ENCODE results near the gene DECR2. TPM values are rescaled to one million over a fixed set of nuclear protein-coding genes. Genes with fewer than 3 reads are reported as not detected.
A peak's percentile ranks its signal among the peaks of the same experiment; 100 is the strongest.

The DECR2 gene
- total RNA-seq, 1 donor from 2014 or later: 17.9 TPM

DNA sequence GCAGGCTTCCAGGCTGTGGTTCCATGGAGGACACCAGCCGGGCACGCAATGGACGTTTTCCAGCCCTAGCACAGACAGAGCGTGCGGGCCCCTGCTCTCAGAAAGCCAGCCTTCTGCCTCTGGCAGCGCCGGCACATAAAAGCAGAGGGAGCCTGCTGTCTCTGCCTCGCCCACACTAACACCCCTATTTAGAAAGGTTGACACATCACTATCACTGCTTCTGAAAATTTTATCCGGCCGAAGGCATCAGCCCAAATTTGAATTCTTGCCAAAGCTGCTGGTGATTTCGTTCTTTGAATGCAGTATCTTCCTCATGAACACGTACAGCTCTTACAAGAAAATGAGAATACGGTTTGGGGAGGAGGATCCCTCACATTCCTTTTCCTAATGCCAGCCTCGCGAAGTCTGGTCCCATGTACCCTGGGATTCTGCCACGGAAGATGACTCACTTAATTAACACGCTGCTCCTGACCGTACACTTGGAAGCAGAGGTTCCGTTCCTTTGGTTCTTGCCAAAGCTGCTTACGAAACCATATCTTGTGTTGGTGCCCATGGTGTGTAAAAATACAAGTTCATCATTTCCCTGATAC lies 22.4 kb downstream of the DECR2 start:
- no peaks in the 10 kb centered on the region for H3K36me3 ChIP-seq
- H3K4me1 ChIP-seq: peaks cover 40% of the 10 kb centered on the region
- peak in 1 of 2 donors; percentile 98 for DNase-seq (ENCODE audit: extremely low spot score in 2 of 2)
- TF ChIP-seq, protein P1, sequence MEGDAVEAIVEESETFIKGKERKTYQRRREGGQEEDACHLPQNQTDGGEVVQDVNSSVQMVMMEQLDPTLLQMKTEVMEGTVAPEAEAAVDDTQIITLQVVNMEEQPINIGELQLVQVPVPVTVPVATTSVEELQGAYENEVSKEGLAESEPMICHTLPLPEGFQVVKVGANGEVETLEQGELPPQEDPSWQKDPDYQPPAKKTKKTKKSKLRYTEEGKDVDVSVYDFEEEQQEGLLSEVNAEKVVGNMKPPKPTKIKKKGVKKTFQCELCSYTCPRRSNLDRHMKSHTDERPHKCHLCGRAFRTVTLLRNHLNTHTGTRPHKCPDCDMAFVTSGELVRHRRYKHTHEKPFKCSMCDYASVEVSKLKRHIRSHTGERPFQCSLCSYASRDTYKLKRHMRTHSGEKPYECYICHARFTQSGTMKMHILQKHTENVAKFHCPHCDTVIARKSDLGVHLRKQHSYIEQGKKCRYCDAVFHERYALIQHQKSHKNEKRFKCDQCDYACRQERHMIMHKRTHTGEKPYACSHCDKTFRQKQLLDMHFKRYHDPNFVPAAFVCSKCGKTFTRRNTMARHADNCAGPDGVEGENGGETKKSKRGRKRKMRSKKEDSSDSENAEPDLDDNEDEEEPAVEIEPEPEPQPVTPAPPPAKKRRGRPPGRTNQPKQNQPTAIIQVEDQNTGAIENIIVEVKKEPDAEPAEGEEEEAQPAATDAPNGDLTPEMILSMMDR (IDR thresholded peaks at IDR 0.05): no peak
- TF ChIP-seq POLR2A (IDR thresholded peaks at IDR 0.05) (peak in 1 of 2 donors; percentile 16), POLR2AphosphoS5 (IDR thresholded peaks at IDR 0.05; ENCODE audit: insufficient read depth in 1 of 2, low read depth in 1 of 2) (peak; percentile 35 to 96)
- H3K9me3 ChIP-seq: no peaks in the 10 kb centered on the region
- intact Hi-C loops (cut with DNase I): no loop called here
- H3K27ac ChIP-seq: peak overlapping the region; percentile 90
- H3K4me3 ChIP-seq: peak overlapping the region; percentile 41 to 58
- no peaks in the 10 kb centered on the region for H3K27me3 ChIP-seq

GRCh38 chr16:424623-425081 lies 23.0 kb downstream of the DECR2 start:
- intact Hi-C loops (cut with DNase I): no loop called here
- no peak for DNase-seq (ENCODE audit: extremely low spot score in 2 of 2)
- Histone ChIP-seq H3K4me1 (peaks cover 40% of the 10 kb centered on the region), H3K9me3 (no peaks in the 10 kb centered on the region), H3K27me3 (no peaks in the 10 kb centered on the region), H3K36me3 (no peaks in the 10 kb centered on the region), H3K4me3 (peak overlapping the region; percentile 41 to 58), H3K27ac (peak overlapping the region; percentile 90)
- TF ChIP-seq POLR2AphosphoS5 (IDR thresholded peaks at IDR 0.05; ENCODE audit: insufficient read depth in 1 of 2, low read depth in 1 of 2): no peak
- no peak for TF ChIP-seq POLR2A (IDR thresholded peaks at IDR 0.05)
- TF ChIP-seq, protein P1 (IDR thresholded peaks at IDR 0.05): no peak

DNA sequence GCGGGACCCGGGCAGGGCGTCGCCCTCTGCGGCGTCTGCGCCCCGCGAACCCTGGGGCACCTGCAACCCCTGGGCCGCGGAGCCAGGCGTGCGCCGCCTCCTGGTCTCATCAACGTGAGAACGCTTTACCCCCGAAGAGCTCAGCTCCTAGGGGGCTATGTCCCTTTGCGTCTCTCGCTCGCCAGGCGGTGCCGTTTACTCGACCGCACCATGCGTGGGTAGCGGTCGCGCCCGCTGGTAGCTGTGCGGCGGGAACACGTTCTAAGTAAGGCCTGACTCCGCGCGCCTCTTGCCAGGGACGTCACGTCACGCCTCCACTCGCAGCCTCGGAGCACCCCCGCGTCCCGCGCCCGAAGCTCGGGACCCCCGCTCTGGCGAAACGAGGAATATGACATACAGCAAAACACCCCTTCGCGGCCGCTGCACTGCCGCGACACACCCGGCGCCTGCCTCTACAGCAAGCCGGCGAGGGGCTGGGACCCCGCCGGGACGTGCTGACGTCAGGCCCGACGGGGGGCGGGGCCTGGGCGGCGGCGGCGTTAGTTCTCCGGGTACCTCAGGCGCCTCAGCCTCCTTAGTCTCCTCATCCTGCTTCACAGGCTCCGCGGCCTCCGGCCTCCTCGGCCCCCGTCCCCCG lies 23.5 kb downstream of the DECR2 start, which contains the start of gene RAB11FIP3:
TSS of gene RAB11FIP3 (plus strand) at position 568 of the 637 bp plus-strand sequence. CDS start 358 bp downstream, outside the sequence.
- intact Hi-C loops (cut with DNase I): no loop called here
- H3K4me1 ChIP-seq: peaks cover 42% of the 10 kb centered on the region

GRCh38 chr16:425740-426114 lies 24.0 kb downstream of the DECR2 start:
- intact Hi-C loops (cut with DNase I): no loop called here
- H3K27ac ChIP-seq: peak overlapping the region; percentile 90
- DNase-seq (ENCODE audit: extremely low spot score in 2 of 2): no peak
- peak overlapping the region; percentile 41 to 58 for H3K4me3 ChIP-seq
- H3K4me1 ChIP-seq: peaks cover 47% of the 10 kb centered on the region
- H3K27me3 ChIP-seq: no peaks in the 10 kb centered on the region
- no peaks in the 10 kb centered on the region for H3K36me3 ChIP-seq
- TF ChIP-seq POLR2AphosphoS5 (IDR thresholded peaks at IDR 0.05; ENCODE audit: insufficient read depth in 1 of 2, low read depth in 1 of 2) (no peak), POLR2A (IDR thresholded peaks at IDR 0.05) (no peak)
- TF ChIP-seq, protein P1 (IDR thresholded peaks at IDR 0.05): no peak
- no peaks in the 10 kb centered on the region for H3K9me3 ChIP-seq

More for the DNA sequence above, 23.5 kb downstream of the DECR2 start, which contains the start of gene RAB11FIP3:
- no peaks in the 10 kb centered on the region for H3K36me3 ChIP-seq
- H3K27me3 ChIP-seq: no peaks in the 10 kb centered on the region
- peak within 1 kb of the TSS; percentile 41 to 58 for H3K4me3 ChIP-seq
- TF ChIP-seq POLR2AphosphoS5 (IDR thresholded peaks at IDR 0.05; ENCODE audit: insufficient read depth in 1 of 2, low read depth in 1 of 2) (peak; percentile 60 to 98), POLR2A (IDR thresholded peaks at IDR 0.05) (peak in 1 of 2 donors; percentile 90)
- TF ChIP-seq, protein P1 (IDR thresholded peaks at IDR 0.05): peak in 1 of 3 experiments; percentile 17
- H3K9me3 ChIP-seq: no peaks in the 10 kb centered on the region
- H3K27ac ChIP-seq: peak within 1 kb of the TSS; percentile 90
- no peak for DNase-seq (ENCODE audit: extremely low spot score in 2 of 2)

Data from vagina (tissue), 2 donors.